CD4-positive, CD25-positive, alpha-beta regulatory T cell (primary cell): Measurements from ENCODE around the gene EHD1. TPM values are rescaled to one million over a fixed set of nuclear protein-coding genes. Genes with fewer than 3 reads are reported as not detected.

ENCODE experiments used
- ATAC-seq, 2 donors: fragments of 150-1000 bp; cut with Tn5 transposase; one replicate each; pipeline ENCODE4 v1.10.0; 2021; ENCODE audit warnings: low read depth in 2 of 2, moderate number of reproducible peaks in 2 of 2, moderate library complexity in 1 of 2
- DNase-seq, 3 donors: peaks; one replicate each; pipeline versions ENCODE4 v3.0.0 to v3.0.0-alpha.2; 2012 to 2022; ENCODE audit warnings: mixed read lengths in 1 of 3
- H3K27ac ChIP-seq: one replicate; pipeline ENCODE4 v1.7.0; 2013; ENCODE audit warnings: mild to moderate bottlenecking, low read length; ENCODE audit not compliant: insufficient read depth, poor library complexity, severe bottlenecking
- H3K27me3 ChIP-seq: one replicate; pipeline ENCODE4 v1.7.0; 2013; ENCODE audit warnings: low read length; ENCODE audit not compliant: control insufficient read depth, insufficient read depth
- H3K36me3 ChIP-seq: one replicate; pipeline ENCODE4 v1.7.0; 2013; ENCODE audit warnings: mild to moderate bottlenecking, low read length, moderate library complexity; ENCODE audit not compliant: control insufficient read depth, insufficient read depth
- H3K4me1 ChIP-seq: 2 replicates; pipeline ENCODE4 v1.7.0; 2013; ENCODE audit warnings: mild to moderate bottlenecking, low read length; ENCODE audit not compliant: insufficient read depth, control insufficient read depth, poor library complexity, severe bottlenecking
- H3K4me3 ChIP-seq: one replicate; pipeline ENCODE4 v1.7.0; 2013; ENCODE audit warnings: low read depth, mild to moderate bottlenecking, low read length, moderate library complexity
- H3K9me3 ChIP-seq, 2 experiments: 1 replicate in 1 of 2; 2 replicates in 1 of 2; pipeline ENCODE4 v1.7.0; 2013; ENCODE audit warnings: low read length in 2 of 2, mild to moderate bottlenecking in 1 of 2, moderate library complexity in 1 of 2; ENCODE audit not compliant: control insufficient read depth in 2 of 2
- H3K27ac Mint-ChIP-seq, 3 donors: one replicate each; pipeline ENCODE4 v1.8.0; 2020 to 2022; ENCODE audit warnings: mild to moderate bottlenecking in 3 of 3, mixed read lengths in 3 of 3, moderate library complexity in 2 of 3
- H3K27me3 Mint-ChIP-seq: one replicate; pipeline ENCODE4 v1.8.0; 2022; ENCODE audit warnings: mild to moderate bottlenecking, mixed read lengths
- H3K36me3 Mint-ChIP-seq: one replicate; pipeline ENCODE4 v1.8.0; 2020; ENCODE audit warnings: mixed read lengths
- H3K4me1 Mint-ChIP-seq, 4 donors: one replicate each; pipeline ENCODE4 v1.8.0; 2020 to 2022; ENCODE audit warnings: mixed read lengths in 4 of 4, mild to moderate bottlenecking in 1 of 4
- H3K4me3 Mint-ChIP-seq, 4 donors: one replicate each; pipeline ENCODE4 v1.8.0; 2020 to 2022; ENCODE audit warnings: mild to moderate bottlenecking in 4 of 4, mixed read lengths in 4 of 4, moderate library complexity in 3 of 4
- H3K9me3 Mint-ChIP-seq, 7 donors: one replicate each; pipeline ENCODE4 v1.8.0; 2020 to 2022; ENCODE audit warnings: mixed read lengths in 7 of 7, mild to moderate bottlenecking in 3 of 7, moderate library complexity in 2 of 7
- polyA plus RNA-seq, 4 donors: library from polyadenylated mRNA; unstranded; fragments of 300-500 nt; fragmentation: Illumina TruSeq; gene quantifications; one replicate each; pipeline ENCODE4 v1.2.3, GENCODE V29; 2021
- total RNA-seq: library from RNA; stranded (reverse); gene quantifications from one replicate; pipeline ENCODE4 v1.2.3, GENCODE V29; 2022

The EHD1 gene
- total RNA-seq (201 TPM), polyA plus RNA-seq (100 to 1,000 TPM; 180 to 223 (median 183) TPM)

DNA sequence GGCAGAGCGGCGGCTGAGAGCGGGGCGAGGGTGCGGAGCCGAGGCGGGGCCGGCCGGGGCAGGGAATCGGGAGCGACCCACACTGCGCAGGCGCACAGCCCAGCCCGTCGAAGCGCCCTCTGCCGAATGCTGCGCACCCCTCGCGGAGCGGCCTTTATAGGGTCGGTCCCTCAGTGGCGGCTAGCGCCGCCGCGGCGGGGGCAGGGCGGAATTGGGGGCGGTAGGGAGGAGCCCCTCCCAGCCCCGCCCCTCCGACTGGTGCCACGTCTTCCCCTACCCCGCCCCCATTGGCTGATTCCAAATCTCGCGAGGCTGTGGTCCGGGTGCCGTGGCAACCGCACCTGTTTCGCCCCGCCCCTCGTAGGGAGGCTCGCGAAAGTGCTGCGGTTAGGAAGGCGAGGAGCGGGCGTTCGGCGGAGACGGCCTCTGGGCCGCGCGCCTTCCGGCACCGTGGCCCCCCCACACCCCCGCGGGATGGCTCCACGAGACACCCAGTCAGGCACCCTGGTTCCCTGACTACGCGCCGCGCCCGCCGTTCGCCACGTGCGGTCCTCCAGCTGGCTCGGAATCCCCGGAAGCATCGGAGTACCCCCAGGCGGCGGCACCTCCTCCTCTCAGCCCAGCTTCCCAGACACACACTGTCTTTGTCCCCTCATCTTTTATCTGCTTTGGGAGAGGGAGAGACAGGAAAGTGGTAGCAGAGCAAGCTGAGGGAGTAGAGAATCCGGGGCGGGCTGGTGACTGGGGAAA is at the start of gene EHD1:
EHD1 (minus strand) TSS at position 128 of the 750 bp plus-strand sequence. CDS start 157 bp downstream, outside the sequence.
- peak within 1 kb of the TSS; percentile 87 for H3K27ac ChIP-seq
- Mint-ChIP-seq H3K27me3 (no peaks in the 10 kb centered on the region), H3K4me3 (peak within 1 kb of the TSS; percentile 96 to 100 (median 100)), H3K4me1 (peaks cover 0 to 56% (median 37%) of the 10 kb centered on the region in 4 donors), H3K9me3 (peaks cover 0 to 3% (median 0%) of the 10 kb centered on the region in 7 donors), H3K36me3 (peaks cover 33% of the 10 kb centered on the region), H3K27ac (peak within 1 kb of the TSS; percentile 92 to 98 (median 96))
- H3K4me3 ChIP-seq = peak within 1 kb of the TSS; percentile 94
- no peaks in the 10 kb centered on the region for H3K9me3 ChIP-seq
- ATAC-seq = peak; percentile 82 to 84
- peaks cover 16% of the 10 kb centered on the region for H3K36me3 ChIP-seq
- no peaks in the 10 kb centered on the region for H3K27me3 ChIP-seq
- peak; percentile 99 to 100 (median 100) for DNase-seq
- H3K4me1 ChIP-seq = peaks cover 62% of the 10 kb centered on the region

DNA sequence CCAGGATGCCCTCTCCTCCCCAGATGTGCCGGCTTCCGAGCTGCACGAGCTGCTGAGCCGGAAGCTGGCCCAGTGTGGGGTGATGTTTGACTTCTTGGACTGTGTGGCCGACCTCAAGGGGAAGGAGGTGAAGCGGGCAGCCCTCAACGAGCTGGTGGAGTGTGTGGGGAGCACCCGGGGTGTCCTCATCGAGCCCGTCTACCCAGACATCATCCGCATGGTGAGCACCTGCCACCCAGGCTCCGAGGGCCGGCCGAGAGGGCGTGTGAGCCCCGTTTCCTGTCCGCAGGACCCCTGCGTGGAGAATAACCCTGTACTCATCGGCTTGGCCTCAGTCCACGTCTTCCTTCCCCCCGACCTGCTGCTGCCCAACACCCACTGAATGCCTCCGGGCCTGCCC is 48.3 kb upstream of the EHD1 start:
- DNase-seq (no peak), ATAC-seq (no peak)
- H3K4me1 ChIP-seq = peaks cover 20% of the 10 kb centered on the region
- no peaks in the 10 kb centered on the region for H3K27me3 Mint-ChIP-seq
- H3K9me3 ChIP-seq = no peaks in the 10 kb centered on the region
- H3K27me3 ChIP-seq = no peaks in the 10 kb centered on the region
- H3K4me3 Mint-ChIP-seq = peak overlapping the region in 2 of 4 donors; percentile 76 to 79
- H3K36me3 ChIP-seq = peaks cover 20% of the 10 kb centered on the region
- no peak overlapping the region for H3K27ac ChIP-seq
- no peak overlapping the region for H3K4me3 ChIP-seq
- H3K9me3 Mint-ChIP-seq = no peaks in the 10 kb centered on the region
- peaks cover 15% of the 10 kb centered on the region for H3K36me3 Mint-ChIP-seq
- peak overlapping the region in 1 of 3 donors; percentile 70 for H3K27ac Mint-ChIP-seq
- peaks cover 0 to 21% (median 5%) of the 10 kb centered on the region in 4 donors for H3K4me1 Mint-ChIP-seq

DNA sequence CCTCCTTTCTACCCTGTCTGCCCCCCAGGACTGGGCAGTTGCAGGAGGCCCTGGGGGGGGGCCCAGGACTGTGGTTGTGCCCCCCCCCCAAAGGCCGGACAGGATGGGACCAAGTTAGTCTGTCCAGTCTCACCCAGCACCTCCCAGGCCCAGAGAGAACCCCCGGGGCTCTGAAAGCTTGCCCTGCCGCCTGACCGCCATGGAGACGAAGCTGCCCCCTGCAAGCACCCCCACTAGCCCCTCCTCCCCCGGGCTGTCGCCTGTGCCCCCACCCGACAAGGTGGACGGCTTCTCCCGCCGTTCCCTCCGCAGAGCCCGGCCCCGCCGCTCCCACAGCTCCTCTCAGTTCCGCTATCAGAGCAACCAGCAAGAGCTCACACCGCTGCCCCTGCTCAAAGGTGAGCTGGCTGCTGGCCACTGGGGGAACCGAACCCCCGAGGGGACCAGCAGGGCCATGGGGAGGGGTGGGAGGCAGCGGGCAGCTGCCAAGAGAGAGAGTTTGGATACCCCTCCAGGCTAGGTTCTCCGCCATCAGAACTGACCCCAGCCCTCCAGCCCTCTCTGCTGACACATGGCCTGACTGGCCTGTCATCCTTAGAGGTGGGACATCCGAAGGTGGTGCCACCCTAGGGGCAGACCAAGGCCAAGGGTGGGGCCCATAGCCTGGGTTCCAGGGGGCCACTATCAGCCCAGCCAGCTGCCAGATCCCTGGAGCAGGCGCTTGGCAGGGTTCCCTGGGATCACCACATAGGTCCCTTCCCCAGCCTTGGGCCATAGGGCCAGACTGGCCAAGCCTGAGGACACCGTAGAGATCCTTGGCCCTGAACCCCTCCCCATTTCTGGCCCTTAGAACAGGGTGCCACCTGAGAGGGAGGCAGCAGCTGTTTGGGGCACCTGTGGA is 47.4 kb upstream of the EHD1 start:
- no peak overlapping the region for H3K27ac ChIP-seq
- no peak for ATAC-seq
- Mint-ChIP-seq H3K27ac (peak overlapping the region in 2 of 3 donors; percentile 69 to 98), H3K36me3 (peaks cover 11% of the 10 kb centered on the region), H3K9me3 (no peaks in the 10 kb centered on the region), H3K4me3 (peak overlapping the region; percentile 85 to 99 (median 94)), H3K27me3 (no peaks in the 10 kb centered on the region), H3K4me1 (peaks cover 0 to 21% (median 5%) of the 10 kb centered on the region in 4 donors)
- H3K27me3 ChIP-seq = no peaks in the 10 kb centered on the region
- no peak overlapping the region for H3K4me3 ChIP-seq
- H3K9me3 ChIP-seq = no peaks in the 10 kb centered on the region
- peaks cover 11% of the 10 kb centered on the region for H3K36me3 ChIP-seq
- H3K4me1 ChIP-seq = peaks cover 20% of the 10 kb centered on the region
- DNase-seq = no peak

DNA sequence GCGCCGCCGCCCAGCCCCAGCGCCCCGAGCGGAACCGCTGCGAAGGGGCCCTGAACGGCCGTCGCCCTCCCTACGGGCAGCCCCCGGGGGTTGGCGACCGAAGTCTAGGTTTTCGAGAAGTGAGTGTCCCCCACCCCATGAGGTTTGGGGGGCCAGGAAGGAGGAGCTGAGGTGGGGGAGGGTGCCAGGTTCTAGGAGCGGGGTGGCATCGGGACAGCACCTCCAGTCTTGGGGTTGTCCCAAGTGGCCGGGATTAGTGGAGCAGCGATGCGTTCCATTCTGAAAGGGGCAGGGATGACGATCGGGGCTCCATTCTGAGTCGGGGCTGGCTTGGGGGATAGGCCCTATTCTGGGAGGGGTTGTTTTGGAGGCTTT is 46.5 kb upstream of the EHD1 start:
- H3K36me3 ChIP-seq = peaks cover 4% of the 10 kb centered on the region
- H3K27ac ChIP-seq = peak overlapping the region; percentile 80
- peak overlapping the region; percentile 63 to 98 (median 91) for H3K27ac Mint-ChIP-seq
- peaks cover 3% of the 10 kb centered on the region for H3K36me3 Mint-ChIP-seq
- no peaks in the 10 kb centered on the region for H3K27me3 ChIP-seq
- peak overlapping the region; percentile 48 for H3K4me3 ChIP-seq
- no peak for DNase-seq
- H3K9me3 Mint-ChIP-seq = no peaks in the 10 kb centered on the region
- H3K27me3 Mint-ChIP-seq = no peaks in the 10 kb centered on the region
- no peaks in the 10 kb centered on the region for H3K9me3 ChIP-seq
- H3K4me1 Mint-ChIP-seq = peaks cover 0 to 21% (median 5%) of the 10 kb centered on the region in 4 donors
- H3K4me3 Mint-ChIP-seq = peak overlapping the region; percentile 83 to 99 (median 94)
- ATAC-seq = peak in 1 of 2 donors; percentile 0
- H3K4me1 ChIP-seq = peaks cover 20% of the 10 kb centered on the region

DNA sequence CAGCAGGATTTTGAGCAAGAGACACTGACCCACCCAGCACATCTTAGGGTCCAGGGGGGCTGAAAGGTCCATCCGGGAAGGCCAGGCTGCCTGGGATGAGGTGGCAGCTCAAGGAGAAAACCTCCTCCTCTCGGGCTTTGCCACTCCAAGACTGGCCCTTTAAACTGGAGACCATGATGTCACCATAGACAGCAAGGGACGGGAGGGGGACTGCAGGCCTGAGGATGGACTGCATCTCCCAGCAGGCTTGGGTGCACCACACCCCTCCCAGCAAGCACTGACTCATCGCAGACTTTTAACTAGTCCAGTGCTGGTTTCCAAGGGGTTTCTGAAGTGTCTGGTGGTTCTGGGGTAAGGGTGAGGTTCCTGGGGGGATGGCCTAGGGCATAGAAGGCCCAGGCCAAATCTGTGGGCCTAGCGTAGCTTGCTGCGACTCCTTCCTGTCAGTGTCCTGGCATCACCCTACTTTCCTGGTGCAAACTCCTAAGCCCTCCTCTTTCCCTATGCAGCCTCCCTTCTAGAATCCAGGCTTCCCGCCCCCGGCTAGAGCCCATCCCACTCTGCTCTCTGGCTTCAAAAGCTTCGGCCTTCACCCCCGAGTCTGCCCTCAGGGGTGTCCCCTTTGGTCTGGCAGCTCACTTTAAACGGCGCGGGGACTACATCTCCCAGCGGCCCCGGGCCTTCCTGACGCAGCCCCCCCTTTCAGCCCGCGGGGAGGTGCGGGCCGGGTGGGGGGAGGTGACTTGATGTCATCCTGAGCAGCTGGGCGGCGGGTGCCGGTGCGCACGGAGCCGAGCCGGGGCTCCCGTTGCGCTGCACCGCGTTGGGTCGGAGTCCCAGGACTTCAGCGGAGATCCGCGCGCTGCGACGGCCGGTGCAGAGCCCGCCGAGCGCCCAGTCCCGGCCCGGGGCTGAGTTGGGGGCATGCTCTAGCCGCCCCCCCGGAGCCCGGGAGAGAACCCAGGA is 45.8 kb upstream of the EHD1 start, which contains the start of gene PPP2R5B:
PPP2R5B (plus strand) TSS at position 746 of the 966 bp plus-strand sequence. CDS start 1,046 bp downstream, outside the sequence.
- Histone ChIP-seq H3K4me3 (peak within 1 kb of the TSS; percentile 86), H3K27me3 (no peaks in the 10 kb centered on the region), H3K36me3 (peaks cover 4% of the 10 kb centered on the region), H3K4me1 (peaks cover 20% of the 10 kb centered on the region), H3K9me3 (no peaks in the 10 kb centered on the region), H3K27ac (peak within 1 kb of the TSS; percentile 80)
- peak; percentile 88 to 94 (median 90) for DNase-seq
- Mint-ChIP-seq H3K36me3 (no peaks in the 10 kb centered on the region), H3K27me3 (no peaks in the 10 kb centered on the region), H3K4me1 (peaks cover 0 to 21% (median 5%) of the 10 kb centered on the region in 4 donors), H3K27ac (peak within 1 kb of the TSS; percentile 63 to 98 (median 98)), H3K9me3 (no peaks in the 10 kb centered on the region), H3K4me3 (peak within 1 kb of the TSS; percentile 92 to 99 (median 96))
- ATAC-seq = peak; percentile 95

DNA sequence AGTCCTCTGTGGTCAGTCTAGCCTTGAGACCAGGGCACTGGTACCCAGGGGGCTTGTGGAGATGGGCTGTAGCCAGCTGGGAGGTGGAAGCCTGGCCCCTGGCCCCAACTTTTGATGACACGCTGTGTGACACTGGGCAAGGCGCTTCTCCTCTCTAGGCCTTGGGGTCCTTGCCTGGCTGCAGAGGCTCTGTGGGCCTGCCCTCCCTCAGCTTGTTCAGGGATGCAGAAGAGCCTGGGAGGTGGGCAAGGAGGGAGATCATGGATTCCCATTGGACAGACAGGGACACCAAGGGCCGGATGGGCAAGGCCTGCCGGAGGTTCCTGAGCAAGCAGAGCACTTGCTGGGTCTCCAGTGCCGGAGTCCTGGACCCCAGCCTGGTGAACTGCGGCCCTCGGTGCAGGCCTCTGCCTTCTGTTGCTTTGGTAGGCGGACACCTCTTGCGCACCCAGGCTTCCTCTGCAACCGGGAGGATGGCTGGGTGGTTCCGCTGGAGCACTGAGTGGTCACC is 44.8 kb upstream of the EHD1 start:
- Mint-ChIP-seq H3K36me3 (no peaks in the 10 kb centered on the region), H3K27ac (peak overlapping the region in 1 of 3 donors; percentile 98), H3K9me3 (no peaks in the 10 kb centered on the region), H3K27me3 (no peaks in the 10 kb centered on the region), H3K4me3 (peak overlapping the region in 1 of 4 donors; percentile 27), H3K4me1 (peaks cover 0 to 22% (median 5%) of the 10 kb centered on the region in 4 donors)
- ATAC-seq (no peak), DNase-seq (no peak)
- no peak overlapping the region for H3K27ac ChIP-seq
- H3K36me3 ChIP-seq = no peaks in the 10 kb centered on the region
- H3K4me1 ChIP-seq = peaks cover 20% of the 10 kb centered on the region
- no peaks in the 10 kb centered on the region for H3K27me3 ChIP-seq
- no peak overlapping the region for H3K4me3 ChIP-seq
- no peaks in the 10 kb centered on the region for H3K9me3 ChIP-seq
